Kidney epithelial cell (primary cell): Measurements from ENCODE around the gene MORN5. TPM values are rescaled to one million over a fixed set of nuclear protein-coding genes. Genes with fewer than 3 reads are reported as not detected.

Experiments used
- DNase-seq: peaks from one replicate; pipeline ENCODE4 v3.0.0-alpha.2; 2010; ENCODE audit warnings: low read depth
- H3K27me3 ChIP-seq: 2 replicates; pipeline ENCODE4 v1.6.0; 2011; ENCODE audit warnings: low read length; ENCODE audit not compliant: control insufficient read depth, insufficient read depth
- H3K36me3 ChIP-seq: 2 replicates; pipeline ENCODE4 v1.5.1; 2011; ENCODE audit warnings: low read length; ENCODE audit not compliant: control insufficient read depth, insufficient read depth
- H3K4me3 ChIP-seq: 2 replicates; pipeline ENCODE4 v1.5.1; 2011; ENCODE audit warnings: low read depth, mild to moderate bottlenecking, control low read depth, low read length
- total RNA-seq: library from RNA; depleted of rRNA; stranded (reverse); fragments of >200 nt; gene quantifications from 2 replicates; pipeline ENCODE4 v1.2.3, GENCODE V29; 2015
- TF ChIP-seq, protein P1 (sequence below): IDR thresholded peaks from 2 replicates; pipeline ENCODE4 v1.5.1; 2011; ENCODE audit warnings: mild to moderate bottlenecking, moderate library complexity, low read length, control low read depth, inconsistent platforms; ENCODE audit not compliant: insufficient read depth, poor library complexity, severe bottlenecking

Gene MORN5
- total RNA-seq, 1 donor from 2014 or later: not detected

DNA sequence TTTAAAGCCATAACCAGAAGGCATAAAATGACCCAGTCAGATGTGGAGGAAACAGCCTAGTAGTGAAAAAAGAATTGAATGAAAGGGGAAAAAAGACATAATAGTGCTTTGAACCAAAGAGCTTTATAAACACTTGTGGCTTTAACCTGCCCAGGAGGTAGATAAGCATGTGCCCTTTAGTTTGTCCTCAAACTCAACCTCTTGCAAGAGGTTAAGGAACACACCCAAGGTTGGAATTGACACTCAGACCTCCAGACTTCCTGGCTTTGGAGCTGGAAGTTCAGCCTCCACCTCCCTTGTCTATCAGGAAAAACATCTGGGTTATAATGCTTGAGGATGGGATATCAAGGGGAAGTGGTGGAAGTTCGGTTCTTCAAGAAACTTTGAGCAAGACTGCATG is 16.4 kb upstream of the MORN5 start:
- no peaks in the 10 kb centered on the region for H3K27me3 ChIP-seq
- H3K4me3 ChIP-seq: no peak overlapping the region
- no peaks in the 10 kb centered on the region for H3K36me3 ChIP-seq
- TF ChIP-seq, protein P1, sequence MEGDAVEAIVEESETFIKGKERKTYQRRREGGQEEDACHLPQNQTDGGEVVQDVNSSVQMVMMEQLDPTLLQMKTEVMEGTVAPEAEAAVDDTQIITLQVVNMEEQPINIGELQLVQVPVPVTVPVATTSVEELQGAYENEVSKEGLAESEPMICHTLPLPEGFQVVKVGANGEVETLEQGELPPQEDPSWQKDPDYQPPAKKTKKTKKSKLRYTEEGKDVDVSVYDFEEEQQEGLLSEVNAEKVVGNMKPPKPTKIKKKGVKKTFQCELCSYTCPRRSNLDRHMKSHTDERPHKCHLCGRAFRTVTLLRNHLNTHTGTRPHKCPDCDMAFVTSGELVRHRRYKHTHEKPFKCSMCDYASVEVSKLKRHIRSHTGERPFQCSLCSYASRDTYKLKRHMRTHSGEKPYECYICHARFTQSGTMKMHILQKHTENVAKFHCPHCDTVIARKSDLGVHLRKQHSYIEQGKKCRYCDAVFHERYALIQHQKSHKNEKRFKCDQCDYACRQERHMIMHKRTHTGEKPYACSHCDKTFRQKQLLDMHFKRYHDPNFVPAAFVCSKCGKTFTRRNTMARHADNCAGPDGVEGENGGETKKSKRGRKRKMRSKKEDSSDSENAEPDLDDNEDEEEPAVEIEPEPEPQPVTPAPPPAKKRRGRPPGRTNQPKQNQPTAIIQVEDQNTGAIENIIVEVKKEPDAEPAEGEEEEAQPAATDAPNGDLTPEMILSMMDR: no peak
- DNase-seq: no peak

DNA sequence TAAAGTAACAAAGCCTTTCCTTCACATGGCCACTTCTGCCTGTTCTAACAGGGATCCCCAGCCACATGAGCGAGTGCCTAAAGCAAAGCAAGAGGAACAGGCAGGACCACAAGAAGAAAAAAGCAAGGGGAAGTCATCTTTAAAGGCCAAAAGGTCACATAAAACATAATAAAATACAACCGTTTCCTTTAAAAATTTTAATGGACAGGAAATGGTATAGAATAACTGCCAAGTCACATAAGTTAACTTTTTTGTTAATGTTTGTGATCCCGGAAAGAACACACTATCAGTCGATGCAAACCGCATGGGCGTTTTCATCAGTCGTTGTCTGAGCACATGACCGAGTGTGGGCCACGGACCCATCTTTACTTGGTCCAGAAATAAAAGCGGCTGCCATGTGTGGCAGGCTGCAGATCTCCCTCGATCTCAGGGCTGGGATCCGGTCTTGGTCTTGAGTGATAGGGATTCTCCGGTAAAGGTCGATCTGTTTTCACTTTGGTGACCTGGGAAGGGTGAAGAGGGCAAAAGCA is 15.8 kb upstream of the MORN5 start:
- Histone ChIP-seq H3K36me3 (no peaks in the 10 kb centered on the region), H3K4me3 (no peak overlapping the region), H3K27me3 (no peaks in the 10 kb centered on the region)
- TF ChIP-seq, protein P1: no peak
- DNase-seq: no peak

DNA sequence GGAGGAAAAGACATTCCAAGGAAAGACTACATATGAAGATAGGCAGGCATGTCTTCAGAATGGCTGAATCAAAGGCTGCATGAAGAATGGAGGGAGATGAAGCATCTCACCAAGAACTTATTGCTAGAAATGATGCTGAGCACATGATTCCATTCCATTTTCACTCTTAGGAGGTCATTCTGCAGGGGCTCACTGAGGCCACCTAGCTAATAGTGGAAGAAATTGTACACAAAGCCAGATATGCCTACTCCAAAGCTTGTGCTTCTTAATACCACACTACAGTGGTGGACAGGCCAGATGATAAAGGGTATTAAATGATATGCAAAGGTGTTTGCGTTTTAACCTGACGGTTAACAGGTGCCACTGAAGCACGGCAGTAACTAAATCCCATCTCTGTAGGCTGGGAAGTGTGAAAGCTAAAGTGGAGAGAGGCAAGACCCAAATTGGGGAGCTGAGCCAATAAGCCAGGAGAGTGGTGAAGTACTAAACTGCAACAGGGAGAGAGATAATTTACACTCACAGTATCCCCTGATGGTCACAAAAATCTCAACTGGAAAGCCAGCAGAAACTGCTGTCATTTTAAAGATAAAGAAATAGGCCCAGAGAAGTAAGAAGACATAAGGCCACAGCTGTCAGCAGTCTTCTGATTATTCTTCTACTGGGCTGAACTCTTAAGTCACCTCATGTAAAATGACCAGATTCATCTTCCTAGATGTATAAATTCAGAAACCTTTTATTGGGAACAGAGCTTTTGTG is 14.7 kb upstream of the MORN5 start:
- TF ChIP-seq, protein P1: peak; percentile 42
- Histone ChIP-seq H3K4me3 (no peak overlapping the region), H3K36me3 (no peaks in the 10 kb centered on the region), H3K27me3 (no peaks in the 10 kb centered on the region)
- no peak for DNase-seq

DNA sequence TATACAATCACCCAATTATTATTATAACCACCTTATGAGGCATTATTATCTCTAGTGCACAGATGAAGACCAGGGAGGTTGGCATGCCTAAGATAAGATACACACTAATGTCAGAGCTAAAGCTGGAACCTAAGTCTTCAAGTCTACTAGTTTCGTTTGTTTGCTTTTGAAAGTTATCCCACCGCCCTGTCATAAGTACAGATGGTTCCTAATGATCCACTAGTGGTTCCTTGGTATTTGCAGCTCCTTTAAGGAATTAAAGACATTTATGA is 14.2 kb upstream of the MORN5 start:
- TF ChIP-seq, protein P1: no peak
- Histone ChIP-seq H3K4me3 (no peak overlapping the region), H3K27me3 (no peaks in the 10 kb centered on the region), H3K36me3 (no peaks in the 10 kb centered on the region)
- no peak for DNase-seq

DNA sequence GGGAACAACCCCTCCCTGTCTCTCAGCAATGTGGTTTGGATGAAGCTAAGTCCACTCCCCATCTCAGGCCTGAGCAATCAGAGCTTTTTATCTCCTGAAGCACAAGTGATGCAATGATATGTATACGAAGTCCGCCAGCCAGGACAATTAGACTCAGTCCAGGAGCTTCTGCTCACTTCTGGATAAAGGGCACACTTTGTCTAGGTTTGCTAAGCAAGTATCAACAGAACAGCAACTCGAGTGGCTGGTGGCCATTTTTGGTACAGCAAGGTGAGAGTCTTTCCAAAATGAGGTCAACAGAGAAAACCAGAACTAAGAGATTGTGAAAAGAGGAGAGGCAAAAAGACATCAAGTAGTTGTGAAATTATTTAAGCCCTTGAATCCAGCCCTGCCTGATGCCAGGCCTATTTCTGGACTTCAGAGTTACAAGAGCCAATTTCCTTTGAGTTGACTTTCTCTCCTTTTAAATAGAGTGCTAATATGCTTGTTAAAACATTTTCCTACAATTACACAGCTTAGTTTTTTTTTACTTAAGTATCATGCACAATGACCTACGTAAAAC is 8.4 kb upstream of the MORN5 start:
- TF ChIP-seq, protein P1: no peak
- Histone ChIP-seq H3K36me3 (no peaks in the 10 kb centered on the region), H3K27me3 (no peaks in the 10 kb centered on the region), H3K4me3 (no peak overlapping the region)
- no peak for DNase-seq

DNA sequence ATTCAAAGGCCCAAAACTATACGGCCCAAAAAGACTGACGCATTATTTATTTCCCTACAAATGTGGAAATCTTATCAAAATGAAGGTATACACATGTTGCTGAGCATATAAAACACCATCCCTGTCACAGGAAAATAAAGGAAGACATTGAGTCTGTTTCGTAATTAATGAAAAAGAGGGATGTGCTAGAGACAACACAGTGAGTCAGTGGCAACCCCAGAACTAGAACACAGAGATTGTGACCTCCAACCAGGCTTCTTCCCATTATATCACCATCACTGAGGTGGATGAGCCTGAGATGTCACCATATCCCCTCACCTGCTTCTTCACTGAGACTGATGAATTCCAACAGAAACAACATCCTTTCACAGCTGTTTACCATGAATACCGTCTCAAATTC is 3.9 kb upstream of the MORN5 start:
- TF ChIP-seq, protein P1: no peak
- Histone ChIP-seq H3K4me3 (no peak overlapping the region), H3K36me3 (no peaks in the 10 kb centered on the region), H3K27me3 (no peaks in the 10 kb centered on the region)
- no peak for DNase-seq
